GM19463 (cell line): Measurements from ENCODE around the gene RGSL1.

Experiments used
- ATAC-seq: cut with Tn5 transposase; IDR thresholded peaks from one replicate; pipeline ENCODE4 v1.9.1; 2021; ENCODE audit warnings: mild to moderate bottlenecking, moderate library complexity; ENCODE audit not compliant: unreplicated experiment

The RGSL1 gene

DNA sequence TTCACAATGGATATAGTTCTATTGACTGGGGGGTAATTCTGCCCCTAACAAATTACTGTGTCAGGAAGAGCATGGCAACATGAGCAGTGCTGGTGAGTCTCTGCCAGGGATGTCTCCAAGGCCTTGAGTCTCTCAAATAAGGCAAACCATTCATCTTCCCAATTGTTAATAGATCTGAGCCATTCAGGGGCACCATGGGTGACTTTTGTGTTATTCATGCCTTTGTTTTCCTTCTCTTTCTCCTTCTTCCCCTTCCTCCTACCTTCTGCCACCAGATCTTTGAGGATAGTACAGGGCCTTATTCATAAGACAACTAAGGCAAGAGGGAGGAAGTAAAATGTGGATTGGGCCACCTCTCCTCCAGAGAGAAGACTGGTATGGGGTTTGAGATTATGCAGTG lies at the start of gene RGSL1:
TSS of gene RGSL1 (plus strand) at position 60 of the 400 bp plus-strand sequence. CDS start at position 80, 20 bp downstream.
- ATAC-seq, result no peak

- no peak for ATAC-seq
These were observed 49.4 kb upstream of the RGSL1 start, which contains the start of gene TEDDM1 for GRCh38 chr1:182400567-182400966. Gene TEDDM1, minus strand, starts transcription at chr1:182400667. Its CDS starts 182 bp downstream, at chr1:182400485.

- no peak for ATAC-seq
These were observed 45.2 kb upstream of the RGSL1 start for GRCh38 chr1:182404781-182405180.

- ATAC-seq, result no peak
These were observed 44.4 kb upstream of the RGSL1 start for GRCh38 chr1:182405578-182405977.

DNA sequence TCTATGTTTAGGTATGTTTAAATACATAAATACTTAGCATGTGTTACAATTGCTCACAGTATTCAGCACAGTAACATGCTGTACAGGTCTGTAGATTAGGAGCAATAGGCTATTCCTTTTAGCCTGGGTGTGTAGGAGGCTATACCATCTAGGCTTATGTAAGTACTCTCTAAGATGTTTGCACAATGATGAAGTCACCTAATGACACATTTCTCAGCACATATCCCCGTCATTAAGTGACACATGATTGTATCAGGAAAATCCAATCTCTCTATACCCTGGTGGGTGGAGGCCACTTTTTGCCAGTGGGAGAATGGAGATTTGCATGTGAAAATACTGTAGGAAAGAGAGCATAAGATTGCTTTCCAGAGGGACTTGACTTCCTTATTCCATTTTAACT lies 43.9 kb upstream of the RGSL1 start:
- no peak for ATAC-seq

DNA sequence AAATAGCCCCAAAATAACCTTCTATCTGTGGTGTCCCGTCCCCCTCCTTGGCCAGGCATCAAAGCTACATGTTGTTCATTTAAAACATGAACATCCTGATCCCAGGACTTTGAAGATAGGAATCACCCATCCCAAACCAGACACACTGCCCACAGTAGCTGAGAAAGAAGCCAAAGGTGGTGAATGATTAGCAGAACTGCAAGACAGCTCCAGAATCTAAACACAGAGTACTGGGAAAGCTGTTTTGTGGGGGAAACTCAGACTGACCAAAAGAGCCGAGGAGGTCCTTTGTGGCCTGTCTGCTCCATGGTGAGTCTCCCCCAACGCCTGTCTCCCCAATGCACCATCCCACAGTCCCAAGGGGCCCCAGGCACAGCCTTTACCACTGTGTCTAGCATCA lies 42.2 kb upstream of the RGSL1 start:
- ATAC-seq, result no peak

DNA sequence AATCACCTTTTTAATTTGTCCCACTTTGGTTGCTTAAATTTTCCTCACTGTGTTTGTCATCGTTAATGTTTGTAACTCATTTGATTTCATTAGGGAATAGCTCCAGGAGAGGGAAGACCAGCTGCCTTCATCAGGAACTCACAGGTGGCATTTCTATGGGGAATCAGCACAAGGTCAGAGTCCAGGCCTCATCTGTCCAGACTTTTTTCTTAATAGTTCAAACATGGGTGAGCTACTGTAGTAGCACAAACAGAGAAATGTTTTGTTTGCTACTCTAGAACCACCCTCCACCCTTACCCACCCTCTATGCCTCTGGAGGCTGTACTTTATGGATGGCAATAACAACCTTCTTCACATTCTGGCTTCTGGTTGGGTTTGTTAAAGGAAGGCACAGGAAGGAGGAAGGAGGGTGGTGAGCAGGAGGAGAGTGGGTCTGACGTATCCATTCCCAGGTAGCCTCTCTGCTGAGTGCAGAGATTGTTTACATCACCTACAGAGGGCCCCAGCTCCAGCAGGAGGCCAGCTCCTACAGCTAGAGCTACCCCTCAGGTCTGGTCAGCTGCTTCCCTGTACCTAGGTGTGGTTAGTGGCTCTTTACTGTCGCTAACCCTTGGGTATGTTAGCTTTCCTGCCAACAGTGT lies 41.4 kb upstream of the RGSL1 start:
- ATAC-seq, result no peak

GRCh38 chr1:182410138-182410537 lies 39.8 kb upstream of the RGSL1 start:
- ATAC-seq, result no peak

- ATAC-seq, result no peak
These were observed 39.2 kb upstream of the RGSL1 start for GRCh38 chr1:182410620-182411273.

DNA sequence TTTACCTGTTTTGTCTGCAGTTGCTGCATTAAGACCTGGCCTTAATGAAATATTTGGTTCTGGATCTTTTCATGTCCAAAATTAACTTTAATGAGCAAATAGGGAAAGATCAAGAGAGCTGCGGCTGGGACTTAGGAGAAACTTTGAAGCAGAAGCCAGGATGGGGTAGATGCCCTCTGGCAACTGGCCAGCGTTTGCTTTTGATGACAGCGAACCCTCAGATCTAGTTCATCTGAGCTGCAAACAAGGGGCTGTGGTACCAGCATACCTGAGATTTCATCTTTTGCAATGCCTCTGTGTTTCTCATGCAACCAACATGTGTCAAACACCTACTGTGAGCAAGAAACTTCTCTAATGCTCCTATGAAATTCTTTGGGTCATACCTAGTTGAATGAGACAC lies 36.5 kb upstream of the RGSL1 start:
- no peak for ATAC-seq

- no peak for ATAC-seq
These were observed 36.0 kb upstream of the RGSL1 start for GRCh38 chr1:182413969-182414368.

DNA sequence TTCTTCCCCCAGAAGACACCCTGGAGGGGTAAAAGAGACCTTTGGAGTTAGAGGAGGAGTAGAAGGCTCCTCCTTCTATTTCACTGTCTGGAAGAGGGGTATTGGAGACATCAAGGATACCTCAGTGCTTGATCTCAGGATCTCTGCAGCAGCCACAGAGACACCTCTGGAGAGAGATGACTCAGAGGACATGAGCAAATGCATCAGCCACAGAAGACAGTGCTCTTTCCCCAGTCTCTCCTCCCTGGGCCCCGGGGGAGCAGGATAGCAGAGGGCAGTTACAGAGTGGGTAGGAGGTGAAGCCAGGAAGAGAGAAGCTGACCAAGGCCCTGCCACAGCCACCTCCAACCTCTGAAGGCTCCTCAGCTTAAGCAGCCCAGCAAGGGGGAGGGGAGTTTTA lies 34.2 kb upstream of the RGSL1 start:
- ATAC-seq, result no peak

DNA sequence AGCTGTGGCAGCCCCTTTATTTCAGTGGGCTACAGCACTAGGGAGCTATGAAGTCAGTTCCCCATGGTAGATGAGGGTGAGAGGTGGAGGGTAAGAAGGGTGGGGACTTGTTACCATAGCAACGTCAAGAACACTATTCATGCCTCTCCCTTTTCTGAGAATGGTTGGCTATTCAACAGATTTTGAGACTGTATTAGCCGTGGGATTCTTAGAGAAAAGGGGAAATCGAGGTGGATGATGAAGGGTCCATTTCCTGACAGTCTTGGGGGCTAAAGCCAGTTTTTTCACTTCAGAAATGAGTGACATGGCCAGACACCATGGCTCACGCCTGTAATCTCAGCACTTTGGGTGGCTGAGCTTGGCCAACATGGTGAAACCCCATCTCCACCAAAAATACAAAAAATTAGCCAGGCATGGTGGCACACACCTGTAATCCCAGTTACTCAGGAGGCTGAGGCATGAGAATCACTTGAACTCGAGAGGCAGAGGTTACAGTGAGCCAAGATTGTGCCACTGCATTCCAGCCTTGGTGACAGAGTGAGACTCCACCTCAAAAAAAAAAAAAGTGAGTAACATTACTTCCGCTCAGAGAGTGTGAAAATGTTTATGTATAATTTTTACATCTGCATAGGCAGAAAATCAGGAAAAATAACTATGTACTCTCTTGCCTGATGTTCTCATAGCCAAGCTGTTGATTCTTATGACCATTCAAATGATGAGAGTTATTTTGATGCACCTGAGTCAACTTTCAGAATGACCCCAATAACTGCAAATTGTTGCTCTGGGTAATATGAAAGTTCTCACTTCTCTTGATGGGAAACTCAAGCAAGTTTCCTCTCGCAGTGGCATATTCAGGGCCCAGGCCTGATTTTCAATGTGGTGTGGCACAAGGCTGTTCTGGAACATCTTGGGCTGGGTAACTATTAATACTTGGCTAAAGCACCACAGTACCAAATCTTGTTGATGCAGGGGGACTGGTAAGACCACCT lies 23.2 kb upstream of the RGSL1 start:
- peak; percentile 67 for ATAC-seq

DNA sequence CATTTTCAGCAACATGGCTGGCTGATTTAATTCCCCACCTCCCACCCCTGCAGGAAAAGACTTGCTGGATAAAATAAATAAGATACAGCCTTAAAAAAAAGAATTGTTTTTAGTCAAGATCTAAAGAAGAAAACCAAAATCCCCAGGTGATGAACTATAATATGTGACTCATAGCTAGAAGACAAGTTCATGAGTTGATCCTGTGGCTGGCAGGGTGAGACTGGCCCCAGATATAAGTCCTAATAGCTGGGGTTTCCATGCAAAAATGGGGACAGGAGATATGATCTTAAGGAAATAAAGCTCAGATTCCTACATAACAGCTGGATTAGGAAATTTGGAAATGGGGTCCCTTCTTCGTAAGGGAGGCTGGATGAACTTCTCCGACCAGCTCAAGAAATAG lies 21.9 kb upstream of the RGSL1 start:
- ATAC-seq, result no peak

DNA sequence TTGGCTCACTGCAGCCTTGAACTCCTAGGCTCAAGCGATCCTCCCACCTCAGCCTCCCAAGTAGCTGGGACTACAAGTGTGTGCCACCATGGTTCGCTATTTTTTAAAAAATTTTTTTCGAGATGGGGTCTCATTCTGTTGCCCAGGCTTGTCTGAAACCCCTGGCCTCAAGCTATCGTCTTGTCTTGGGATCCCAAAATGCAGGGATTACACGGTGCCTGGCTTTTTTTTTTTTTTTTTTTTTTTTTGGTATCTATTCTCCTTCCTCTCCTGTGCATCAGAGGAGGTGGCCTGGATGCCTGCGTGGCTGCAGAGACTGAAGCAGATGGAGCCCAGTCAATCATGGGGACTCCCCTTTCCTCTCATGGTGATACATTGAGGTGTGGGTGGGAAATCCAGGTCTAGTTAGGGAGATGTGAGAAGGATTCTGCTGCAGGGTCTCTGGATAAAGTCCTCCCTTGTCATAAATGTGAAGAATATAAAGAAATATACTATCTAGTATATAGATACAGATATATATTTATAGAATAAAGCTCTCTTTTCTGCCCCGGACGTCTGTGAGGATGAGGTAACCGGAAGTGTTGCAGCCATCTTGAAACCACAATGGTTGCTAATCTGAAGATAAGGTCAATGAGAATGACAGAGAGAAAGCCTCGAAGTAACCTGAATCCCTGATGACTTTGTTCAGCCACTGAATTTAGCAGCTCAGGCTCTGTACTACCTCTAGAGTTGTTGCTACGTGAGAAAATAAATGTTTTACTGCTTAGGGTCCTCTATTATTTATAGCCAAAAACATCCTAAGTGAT lies 19.5 kb upstream of the RGSL1 start:
- no peak for ATAC-seq

- ATAC-seq, result no peak
These were observed 18.7 kb upstream of the RGSL1 start for GRCh38 chr1:182431278-182431677.

DNA sequence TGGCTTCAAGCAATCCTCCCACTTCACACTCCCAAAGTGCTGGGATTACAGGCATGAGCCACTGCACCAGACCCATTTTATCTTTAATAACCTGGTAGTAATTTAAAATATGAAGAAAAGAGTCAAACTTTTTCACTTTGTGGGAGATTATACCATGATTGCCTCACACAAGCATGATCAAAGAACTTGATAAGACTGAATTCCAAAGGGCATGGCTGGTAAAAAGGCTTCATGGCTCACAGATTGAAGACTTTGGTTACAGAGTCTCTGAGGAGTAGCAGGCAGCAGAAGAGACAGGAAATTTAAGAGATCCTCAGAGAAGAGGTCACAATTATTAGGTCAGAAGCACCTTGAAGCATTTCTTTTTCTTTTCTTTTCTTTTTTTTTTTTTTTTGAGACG lies 16.4 kb upstream of the RGSL1 start:
- no peak for ATAC-seq

DNA sequence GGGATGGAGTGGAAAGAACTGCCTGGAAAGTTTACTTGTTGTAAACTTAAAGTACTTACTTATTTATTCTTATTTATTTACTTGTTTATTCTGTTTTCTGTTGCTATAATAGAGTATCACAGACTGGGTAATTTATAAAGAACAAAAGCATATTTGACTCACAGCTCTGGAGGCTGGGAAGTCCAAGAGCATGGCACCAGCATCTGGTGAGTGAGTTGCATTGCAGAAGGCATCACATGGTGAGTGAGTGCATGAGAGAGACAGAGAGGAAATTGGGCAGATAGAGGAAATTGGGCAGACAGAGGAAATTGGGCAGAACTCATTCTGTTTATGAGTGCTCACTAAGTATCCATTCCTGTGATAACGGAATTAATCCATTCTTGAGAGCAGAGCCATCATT lies 11.6 kb upstream of the RGSL1 start:
- ATAC-seq, result no peak

DNA sequence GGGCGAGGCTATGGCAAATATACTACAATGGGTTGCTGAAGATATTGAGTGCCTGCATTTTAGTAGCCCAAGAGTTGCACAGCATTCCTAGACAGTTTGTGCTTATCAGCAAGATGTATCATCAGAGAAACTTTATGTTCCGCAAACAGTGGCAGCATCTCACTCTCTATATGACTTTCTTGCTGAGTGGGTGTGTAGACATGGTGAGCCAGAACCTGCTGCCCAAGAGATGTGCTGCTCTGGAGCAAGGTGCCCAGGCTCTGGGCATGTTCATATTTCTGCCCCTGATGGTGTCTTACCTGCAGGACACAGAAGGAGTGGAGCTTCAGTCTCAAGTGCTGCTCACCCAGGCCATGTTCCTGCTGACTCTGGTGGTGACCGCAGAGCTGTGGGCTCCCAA lies 8.2 kb upstream of the RGSL1 start:
- ATAC-seq, result no peak

GRCh38 chr1:182442333-182442732 lies 7.6 kb upstream of the RGSL1 start:
- no peak for ATAC-seq

- ATAC-seq, result no peak
These were observed 5.4 kb upstream of the RGSL1 start for GRCh38 chr1:182444497-182444896.
